Neural crest cell (in vitro differentiated cells): ENCODE results near the gene FAF1. TPM values are rescaled to one million over a fixed set of nuclear protein-coding genes. Genes with fewer than 3 reads are reported as not detected.
A peak's percentile ranks its signal among the peaks of the same experiment; 100 is the strongest.

Experiments
- DNase-seq: peaks from one replicate; pipeline ENCODE4 v3.0.0; 2021; ENCODE audit warnings: low read depth, mixed read lengths, low spot score
- H3K27ac Mint-ChIP-seq: one replicate; pipeline ENCODE4 v1.8.0; 2021; ENCODE audit warnings: mild to moderate bottlenecking, mixed read lengths; ENCODE audit not compliant: unreplicated experiment
- H3K27me3 Mint-ChIP-seq: 2 replicates; pipeline ENCODE4 v1.8.0; 2021; ENCODE audit warnings: low read depth, mild to moderate bottlenecking, mixed read lengths
- H3K36me3 Mint-ChIP-seq: 2 replicates; pipeline ENCODE4 v1.8.0; 2021; ENCODE audit warnings: low read depth, mild to moderate bottlenecking, mixed read lengths
- H3K4me1 Mint-ChIP-seq: 2 replicates; pipeline ENCODE4 v1.8.0; 2021; ENCODE audit warnings: mixed read lengths
- H3K4me3 Mint-ChIP-seq: one replicate; pipeline ENCODE4 v1.8.0; 2021; ENCODE audit warnings: mild to moderate bottlenecking, mixed read lengths
- H3K9me3 Mint-ChIP-seq: 2 replicates; pipeline ENCODE4 v1.8.0; 2021; ENCODE audit warnings: mixed read lengths
- CTCF ChIP-seq: fragments of 200-600 bp; sonication (generic); conservative IDR thresholded peaks from 2 replicates; pipeline ENCODE4 v1.5.0; 2021; ENCODE audit warnings: antibody characterized with exemption, mild to moderate bottlenecking
- total RNA-seq: library from RNA; stranded (reverse); gene quantifications from 2 replicates; pipeline ENCODE4 v1.2.1, GENCODE V29; 2021

FAF1 gene
- total RNA-seq, 1 donor from 2014 or later = 73.0 TPM

- H3K27ac Mint-ChIP-seq = no peak overlapping the region
- H3K27me3 Mint-ChIP-seq = peaks cover 96% of the 10 kb centered on the region
- DNase-seq = peak; percentile 32
- H3K4me1 Mint-ChIP-seq = peaks cover 5% of the 10 kb centered on the region
- peak overlapping the region; percentile 66 for H3K4me3 Mint-ChIP-seq
- H3K9me3 Mint-ChIP-seq = no peaks in the 10 kb centered on the region
- no peaks in the 10 kb centered on the region for H3K36me3 Mint-ChIP-seq
- no peak for TF ChIP-seq CTCF
Measured at GRCh38 chr1:50977575-50978143, 17.6 kb upstream of the FAF1 start.

GRCh38 chr1:50976890-50977574 is 17.0 kb upstream of the FAF1 start:
- TF ChIP-seq CTCF = no peak
- H3K4me1 Mint-ChIP-seq = peaks cover 5% of the 10 kb centered on the region
- no peak overlapping the region for H3K27ac Mint-ChIP-seq
- H3K27me3 Mint-ChIP-seq = peaks cover 94% of the 10 kb centered on the region
- no peaks in the 10 kb centered on the region for H3K36me3 Mint-ChIP-seq
- peak; percentile 14 for DNase-seq
- no peaks in the 10 kb centered on the region for H3K9me3 Mint-ChIP-seq
- peak overlapping the region; percentile 17 for H3K4me3 Mint-ChIP-seq

DNA sequence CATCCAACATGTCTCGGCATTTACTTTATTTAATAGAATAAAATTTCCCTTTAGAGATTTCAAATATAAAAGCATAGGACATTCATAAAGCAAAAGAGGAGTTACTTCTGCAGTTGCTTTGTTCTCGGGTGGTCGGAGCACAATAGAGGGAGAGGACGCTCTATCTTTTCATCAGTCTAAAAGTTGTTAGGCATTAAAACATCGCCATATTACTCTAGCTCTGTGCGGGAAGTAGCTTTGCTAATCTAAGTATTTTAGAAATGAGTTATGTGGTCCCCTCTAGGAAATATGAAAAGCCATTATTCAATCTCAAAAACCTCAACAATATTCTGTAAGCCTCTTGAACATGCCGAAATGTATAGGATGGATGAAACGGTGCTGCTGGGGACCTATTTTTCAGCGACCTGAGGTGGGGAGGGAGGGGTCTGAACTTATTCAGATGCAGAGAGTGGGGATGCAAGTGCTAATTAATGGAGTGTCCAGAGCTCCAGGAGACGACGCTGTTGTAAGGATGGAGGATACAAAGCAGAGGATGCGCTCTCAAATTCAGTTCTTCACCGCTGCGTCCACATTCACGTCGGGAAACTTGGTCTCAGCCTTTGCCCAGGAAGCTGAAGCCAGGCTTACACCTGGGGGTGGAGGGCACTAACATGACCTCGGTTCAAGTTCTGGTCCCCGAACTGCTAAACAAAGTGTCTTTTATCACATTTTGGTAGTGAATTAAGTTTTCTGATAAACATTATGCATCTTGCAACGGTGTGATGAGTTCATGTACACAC is 16.2 kb upstream of the FAF1 start:
- Mint-ChIP-seq H3K27me3 (peaks cover 93% of the 10 kb centered on the region), H3K4me3 (peak overlapping the region; percentile 36), H3K9me3 (no peaks in the 10 kb centered on the region), H3K4me1 (peaks cover 5% of the 10 kb centered on the region), H3K36me3 (no peaks in the 10 kb centered on the region), H3K27ac (no peak overlapping the region)
- no peak for DNase-seq
- no peak for TF ChIP-seq CTCF

- Mint-ChIP-seq H3K27ac (no peak overlapping the region), H3K4me1 (peaks cover 10% of the 10 kb centered on the region), H3K9me3 (no peaks in the 10 kb centered on the region), H3K27me3 (peaks cover 95% of the 10 kb centered on the region), H3K36me3 (no peaks in the 10 kb centered on the region), H3K4me3 (no peak overlapping the region)
- TF ChIP-seq CTCF = no peak
- DNase-seq = no peak
Measured at GRCh38 chr1:50975436-50975835, 15.4 kb upstream of the FAF1 start.

GRCh38 chr1:50974618-50974935 is 14.5 kb upstream of the FAF1 start:
- H3K36me3 Mint-ChIP-seq = no peaks in the 10 kb centered on the region
- TF ChIP-seq CTCF = no peak
- no peak for DNase-seq
- no peak overlapping the region for H3K27ac Mint-ChIP-seq
- peak overlapping the region; percentile 1 for H3K4me3 Mint-ChIP-seq
- peaks cover 95% of the 10 kb centered on the region for H3K27me3 Mint-ChIP-seq
- peaks cover 18% of the 10 kb centered on the region for H3K4me1 Mint-ChIP-seq
- no peaks in the 10 kb centered on the region for H3K9me3 Mint-ChIP-seq
